ENCODE measurements around the gene MCRIP2. TPM values are rescaled to one million over a fixed set of nuclear protein-coding genes. Genes with fewer than 3 reads are reported as not detected.
A peak's percentile ranks its signal among the peaks of the same experiment; 100 is the strongest.

Gene MCRIP2
- total and polyA plus RNA-seq, 12 donors: 68.8 to 474 (median 95.2) TPM

GRCh38 chr16:668519-669171, 27.0 kb downstream of the MCRIP2 start:
- H3K36me3 ChIP-seq: peaks cover 0 to 47% (median 35%) of the 10 kb centered on the region in 9 donors
- WGBS, 2 donors: 6% methylated on average over 46 to 50 of the region's 50 CpGs
- intact Hi-C loops (cut with DNase I): loop anchor here in 2 of 10 donors (10.0 kb wide), 1 partner anchor 84 kb away; no protein-coding TSS in a partner anchor
- TF ChIP-seq CTCF (IDR thresholded peaks at IDR 0.05): no peak
- H3K27ac ChIP-seq: peak overlapping the region; percentile 81 to 98 (median 91)
- ATAC-seq: peak in 4 of 8 donors; percentile 1 to 16 (median 4)
- H3K27me3 ChIP-seq: no peaks in the 10 kb centered on the region
- DNase-seq: no peak
- H3K9me3 ChIP-seq: no peaks in the 10 kb centered on the region
- H3K4me3 ChIP-seq: peak overlapping the region; percentile 84 to 100 (median 96)
- H3K4me1 ChIP-seq: peaks cover 6 to 23% (median 17%) of the 10 kb centered on the region in 9 donors

- peak overlapping the region in 1 of 10 donors; percentile 98 for H3K4me3 ChIP-seq
- peaks cover 0 to 51% (median 35%) of the 10 kb centered on the region in 9 donors for H3K36me3 ChIP-seq
- no peaks in the 10 kb centered on the region for H3K9me3 ChIP-seq
- TF ChIP-seq CTCF (IDR thresholded peaks at IDR 0.05): no peak
- no peak for ATAC-seq
- peaks cover 6 to 30% (median 21%) of the 10 kb centered on the region in 9 donors for H3K4me1 ChIP-seq
- no peak overlapping the region for H3K27ac ChIP-seq
- WGBS, 2 donors: 92 to 97% methylated on average over 13 of the region's 13 CpGs
- no peak for DNase-seq
- intact Hi-C loops (cut with DNase I): loop anchor here in 2 of 10 donors (10.0 kb wide), 1 partner anchor 85 kb away; no protein-coding TSS in a partner anchor
- H3K27me3 ChIP-seq: no peaks in the 10 kb centered on the region
Observed at GRCh38 chr16:669666-670065, 28.0 kb downstream of the MCRIP2 start.

GRCh38 chr16:670485-671352, 29.1 kb downstream of the MCRIP2 start:
- H3K27me3 ChIP-seq: peaks cover 0 to 7% (median 0%) of the 10 kb centered on the region in 7 donors
- intact Hi-C loops (cut with DNase I): no loop called here
- DNase-seq (no peak), ATAC-seq (no peak)
- TF ChIP-seq CTCF (IDR thresholded peaks at IDR 0.05): no peak
- H3K36me3 ChIP-seq: peaks cover 0 to 51% (median 35%) of the 10 kb centered on the region in 9 donors
- no peaks in the 10 kb centered on the region for H3K9me3 ChIP-seq
- no peak overlapping the region for H3K27ac ChIP-seq
- peaks cover 8 to 39% (median 29%) of the 10 kb centered on the region in 9 donors for H3K4me1 ChIP-seq
- 89 to 93% methylated on average over 52 of the region's 52 CpGs for WGBS, 2 donors
- no peak overlapping the region for H3K4me3 ChIP-seq

- no peak overlapping the region for H3K4me3 ChIP-seq
- H3K36me3 ChIP-seq: peaks cover 0 to 51% (median 35%) of the 10 kb centered on the region in 9 donors
- WGBS, 2 donors: 86% methylated on average over 38 to 40 of the region's 40 CpGs
- ATAC-seq: no peak
- H3K27me3 ChIP-seq: peaks cover 0 to 15% (median 0%) of the 10 kb centered on the region in 7 donors
- intact Hi-C loops (cut with DNase I): no loop called here
- DNase-seq: no peak
- H3K4me1 ChIP-seq: peaks cover 8 to 43% (median 32%) of the 10 kb centered on the region in 9 donors
- TF ChIP-seq CTCF (IDR thresholded peaks at IDR 0.05): no peak
- no peak overlapping the region for H3K27ac ChIP-seq
- no peaks in the 10 kb centered on the region for H3K9me3 ChIP-seq
Observed at GRCh38 chr16:671353-672131, 29.9 kb downstream of the MCRIP2 start.

Measured in heart right ventricle (tissue), 16 donors.